MM.1S (cell line): ENCODE results near the gene TOE1.

Experiments
- EZH2 ChIP-seq: fragments of 300-600 bp; sonication (generic); optimal IDR thresholded peaks from 2 replicates; pipeline ENCODE3; 2017; ENCODE audit warnings: low read depth, mild to moderate bottlenecking, antibody characterized with exemption, low read length, mixed read lengths
- TF ChIP-seq, protein P1 (sequence below): fragments of 300-600 bp; sonication (generic); IDR thresholded peaks from 2 replicates; pipeline ENCODE4 v1.5.1; 2016; ENCODE audit warnings: antibody characterized with exemption, low read length, mixed read lengths

- TF ChIP-seq, protein P1, sequence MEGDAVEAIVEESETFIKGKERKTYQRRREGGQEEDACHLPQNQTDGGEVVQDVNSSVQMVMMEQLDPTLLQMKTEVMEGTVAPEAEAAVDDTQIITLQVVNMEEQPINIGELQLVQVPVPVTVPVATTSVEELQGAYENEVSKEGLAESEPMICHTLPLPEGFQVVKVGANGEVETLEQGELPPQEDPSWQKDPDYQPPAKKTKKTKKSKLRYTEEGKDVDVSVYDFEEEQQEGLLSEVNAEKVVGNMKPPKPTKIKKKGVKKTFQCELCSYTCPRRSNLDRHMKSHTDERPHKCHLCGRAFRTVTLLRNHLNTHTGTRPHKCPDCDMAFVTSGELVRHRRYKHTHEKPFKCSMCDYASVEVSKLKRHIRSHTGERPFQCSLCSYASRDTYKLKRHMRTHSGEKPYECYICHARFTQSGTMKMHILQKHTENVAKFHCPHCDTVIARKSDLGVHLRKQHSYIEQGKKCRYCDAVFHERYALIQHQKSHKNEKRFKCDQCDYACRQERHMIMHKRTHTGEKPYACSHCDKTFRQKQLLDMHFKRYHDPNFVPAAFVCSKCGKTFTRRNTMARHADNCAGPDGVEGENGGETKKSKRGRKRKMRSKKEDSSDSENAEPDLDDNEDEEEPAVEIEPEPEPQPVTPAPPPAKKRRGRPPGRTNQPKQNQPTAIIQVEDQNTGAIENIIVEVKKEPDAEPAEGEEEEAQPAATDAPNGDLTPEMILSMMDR = no peak
- TF ChIP-seq EZH2 = no peak
These were observed 39.6 kb downstream of the TOE1 start for GRCh38 chr1:45379524-45379923.
